SK-N-SH treated with all-trans-retinoic acid at 6 μM for 48 hours (cell line): Measurements from ENCODE around the gene PSEN2.

Experiments used
- ARNTL ChIP-seq: fragments of 450-650 bp; formaldehyde crosslinking; IDR thresholded peaks from 2 replicates; pipeline ENCODE4 v1.5.0; 2020; ENCODE audit warnings: low read depth, mild to moderate bottlenecking, moderate library complexity, borderline replicate concordance
- CSDC2 ChIP-seq: fragments of 250-450 bp; sonication (Bioruptor Pico); IDR thresholded peaks from 2 replicates; pipeline ENCODE4 v1.5.0; 2020; ENCODE audit warnings: mild to moderate bottlenecking, moderate library complexity
- ESRRG ChIP-seq: fragments of 250-450 bp; sonication (Bioruptor Pico); IDR thresholded peaks from 2 replicates; pipeline ENCODE4 v1.6.1; 2021; ENCODE audit warnings: mild to moderate bottlenecking
- GLIS3 ChIP-seq: fragments of 250-450 bp; sonication (Bioruptor Pico); IDR thresholded peaks from 2 replicates; pipeline ENCODE4 v1.5.0; 2020; ENCODE audit warnings: mild to moderate bottlenecking, moderate library complexity
- OSR1 ChIP-seq: fragments of 250-450 bp; sonication (Bioruptor Pico); IDR thresholded peaks from 2 replicates; pipeline ENCODE4 v1.8.0; 2022; ENCODE audit warnings: moderate library complexity, mild to moderate bottlenecking, inconsistent platforms
- TOX ChIP-seq: fragments of 250-450 bp; sonication (Bioruptor Pico); IDR thresholded peaks from 2 replicates; pipeline ENCODE4 v1.8.0; 2021; ENCODE audit warnings: mild to moderate bottlenecking, moderate library complexity, borderline replicate concordance
- ZC3H10 ChIP-seq: fragments of 250-450 bp; sonication (Bioruptor Pico); IDR thresholded peaks from 2 replicates; pipeline ENCODE4 v1.5.1; 2021; ENCODE audit warnings: mild to moderate bottlenecking, moderate library complexity
- ZFP3 ChIP-seq: fragments of 250-450 bp; sonication (Bioruptor Pico); IDR thresholded peaks from 2 replicates; pipeline ENCODE4 v1.5.0; 2020; ENCODE audit warnings: mild to moderate bottlenecking, moderate library complexity
- ZNF565 ChIP-seq: fragments of 450-650 bp; formaldehyde crosslinking; conservative IDR thresholded peaks from 2 replicates; pipeline ENCODE4 v1.5.0; 2020; ENCODE audit warnings: low read depth, mild to moderate bottlenecking, moderate library complexity
- ZNF8 ChIP-seq: fragments of 450-650 bp; formaldehyde crosslinking; IDR thresholded peaks from 2 replicates; pipeline ENCODE4 v1.5.0; 2020; ENCODE audit warnings: mild to moderate bottlenecking, moderate library complexity
- TF ChIP-seq, protein P1 (sequence below): fragments of 250-450 bp; sonication (Bioruptor Pico); IDR thresholded peaks from 2 replicates; pipeline ENCODE4 v1.8.0; 2020; ENCODE audit warnings: mild to moderate bottlenecking, moderate library complexity, borderline replicate concordance
- TF ChIP-seq, protein P2 (sequence below): fragments of 250-450 bp; sonication (Bioruptor Pico); IDR thresholded peaks from 2 replicates; pipeline ENCODE4 v1.5.0; 2020; ENCODE audit warnings: mild to moderate bottlenecking, moderate library complexity

DNA sequence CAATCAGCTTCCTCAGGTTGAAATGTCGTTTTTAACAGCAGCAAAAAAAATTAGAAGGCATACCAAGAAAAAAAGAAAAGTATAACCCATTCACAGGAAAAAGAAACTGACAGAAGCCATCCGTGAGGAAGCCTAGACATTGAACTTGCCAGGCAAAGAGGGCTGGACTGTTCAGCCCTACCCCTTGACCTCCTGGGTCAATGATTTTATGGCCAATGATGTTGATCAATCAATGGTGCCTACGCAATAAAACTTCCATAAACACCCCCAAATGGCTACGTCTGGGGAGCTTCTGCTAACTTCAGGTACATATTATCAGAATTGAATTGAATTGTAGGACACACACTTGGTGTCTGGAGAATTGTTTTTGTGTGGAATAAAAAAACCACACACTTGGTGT lies 4.8 kb upstream of the PSEN2 start:
- TF ChIP-seq ARNTL (no peak), ZNF565 (no peak), GLIS3 (CRISPR knock-in tag) (no peak), ZC3H10 (CRISPR knock-in tag) (no peak), CSDC2 (CRISPR knock-in tag) (no peak), ZFP3 (no peak), OSR1 (no peak), ESRRG (CRISPR knock-in tag) (no peak), TOX (CRISPR knock-in tag) (no peak), ZNF8 (no peak)
- TF ChIP-seq, protein P1, sequence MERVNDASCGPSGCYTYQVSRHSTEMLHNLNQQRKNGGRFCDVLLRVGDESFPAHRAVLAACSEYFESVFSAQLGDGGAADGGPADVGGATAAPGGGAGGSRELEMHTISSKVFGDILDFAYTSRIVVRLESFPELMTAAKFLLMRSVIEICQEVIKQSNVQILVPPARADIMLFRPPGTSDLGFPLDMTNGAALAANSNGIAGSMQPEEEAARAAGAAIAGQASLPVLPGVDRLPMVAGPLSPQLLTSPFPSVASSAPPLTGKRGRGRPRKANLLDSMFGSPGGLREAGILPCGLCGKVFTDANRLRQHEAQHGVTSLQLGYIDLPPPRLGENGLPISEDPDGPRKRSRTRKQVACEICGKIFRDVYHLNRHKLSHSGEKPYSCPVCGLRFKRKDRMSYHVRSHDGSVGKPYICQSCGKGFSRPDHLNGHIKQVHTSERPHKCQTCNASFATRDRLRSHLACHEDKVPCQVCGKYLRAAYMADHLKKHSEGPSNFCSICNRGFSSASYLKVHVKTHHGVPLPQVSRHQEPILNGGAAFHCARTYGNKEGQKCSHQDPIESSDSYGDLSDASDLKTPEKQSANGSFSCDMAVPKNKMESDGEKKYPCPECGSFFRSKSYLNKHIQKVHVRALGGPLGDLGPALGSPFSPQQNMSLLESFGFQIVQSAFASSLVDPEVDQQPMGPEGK, result no peak
- TF ChIP-seq, protein P2, sequence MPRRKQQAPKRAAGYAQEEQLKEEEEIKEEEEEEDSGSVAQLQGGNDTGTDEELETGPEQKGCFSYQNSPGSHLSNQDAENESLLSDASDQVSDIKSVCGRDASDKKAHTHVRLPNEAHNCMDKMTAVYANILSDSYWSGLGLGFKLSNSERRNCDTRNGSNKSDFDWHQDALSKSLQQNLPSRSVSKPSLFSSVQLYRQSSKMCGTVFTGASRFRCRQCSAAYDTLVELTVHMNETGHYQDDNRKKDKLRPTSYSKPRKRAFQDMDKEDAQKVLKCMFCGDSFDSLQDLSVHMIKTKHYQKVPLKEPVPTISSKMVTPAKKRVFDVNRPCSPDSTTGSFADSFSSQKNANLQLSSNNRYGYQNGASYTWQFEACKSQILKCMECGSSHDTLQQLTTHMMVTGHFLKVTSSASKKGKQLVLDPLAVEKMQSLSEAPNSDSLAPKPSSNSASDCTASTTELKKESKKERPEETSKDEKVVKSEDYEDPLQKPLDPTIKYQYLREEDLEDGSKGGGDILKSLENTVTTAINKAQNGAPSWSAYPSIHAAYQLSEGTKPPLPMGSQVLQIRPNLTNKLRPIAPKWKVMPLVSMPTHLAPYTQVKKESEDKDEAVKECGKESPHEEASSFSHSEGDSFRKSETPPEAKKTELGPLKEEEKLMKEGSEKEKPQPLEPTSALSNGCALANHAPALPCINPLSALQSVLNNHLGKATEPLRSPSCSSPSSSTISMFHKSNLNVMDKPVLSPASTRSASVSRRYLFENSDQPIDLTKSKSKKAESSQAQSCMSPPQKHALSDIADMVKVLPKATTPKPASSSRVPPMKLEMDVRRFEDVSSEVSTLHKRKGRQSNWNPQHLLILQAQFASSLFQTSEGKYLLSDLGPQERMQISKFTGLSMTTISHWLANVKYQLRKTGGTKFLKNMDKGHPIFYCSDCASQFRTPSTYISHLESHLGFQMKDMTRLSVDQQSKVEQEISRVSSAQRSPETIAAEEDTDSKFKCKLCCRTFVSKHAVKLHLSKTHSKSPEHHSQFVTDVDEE (CRISPR knock-in tag), result no peak
